Measurements from ENCODE around the gene PPP1R13B. TPM values are rescaled to one million over a fixed set of nuclear protein-coding genes. Genes with fewer than 3 reads are reported as not detected.

The PPP1R13B gene
- total and polyA plus RNA-seq, 2 experiments from 2014 or later = 2.0 to 8.5 TPM

GRCh38 chr14:103862393-103862782 lies 15.0 kb upstream of the PPP1R13B start (continued):
- no peak for TF ChIP-seq ZNF462 (CRISPR knock-in tag; IDR thresholded peaks at IDR 0.05)
- no peak for TF ChIP-seq CTCF (conservative IDR thresholded peaks at IDR 0.05; ENCODE audit: low read depth in 2 of 2)
- no peak for TF ChIP-seq CREB1 (CRISPR knock-in tag; IDR thresholded peaks at IDR 0.05; ENCODE audit: low read depth)
- no peak for TF ChIP-seq JUNB (IDR thresholded peaks at IDR 0.05; ENCODE audit: unreplicated experiment)

- Mint-ChIP-seq H3K36me3 (ENCODE audit: low read depth) (no peaks in the 10 kb centered on the region), H3K4me3 (no peak overlapping the region), H3K27ac (no peak overlapping the region), H3K27me3 (ENCODE audit: insufficient read depth, low read depth, poor library complexity) (peaks cover 5% of the 10 kb centered on the region), H3K9me3 (no peaks in the 10 kb centered on the region), H3K4me1 (peaks cover 9% of the 10 kb centered on the region)
- H3K4me2 ChIP-seq = no peak overlapping the region
- H3K4me1 ChIP-seq (ENCODE audit: insufficient read depth) = peaks cover 5% of the 10 kb centered on the region; the same call in 1 of the 2 replicates
- no peaks in the 10 kb centered on the region for H3K79me2 ChIP-seq (replicated peaks; ENCODE audit: insufficient read depth)
- H3K9me2 ChIP-seq (ENCODE audit: insufficient read depth) = no peaks in the 10 kb centered on the region
- H3K27me3 ChIP-seq (ENCODE audit: insufficient read depth) = no peaks in the 10 kb centered on the region
- H3K4me3 ChIP-seq = no peak overlapping the region
- no peaks in the 10 kb centered on the region for H3F3A ChIP-seq (replicated peaks; ENCODE audit: low read depth)
- no peak overlapping the region for H2AFZ ChIP-seq
- no peaks in the 10 kb centered on the region for H3K36me3 ChIP-seq (ENCODE audit: insufficient read depth)
- DNase-seq (ENCODE audit: low spot score) (no peak), ATAC-seq (no peak)
- H3K27ac ChIP-seq (ENCODE audit: low read depth) = no peak overlapping the region
- no peaks in the 10 kb centered on the region for H4K20me1 ChIP-seq (replicated peaks; ENCODE audit: insufficient read depth)
- TF ChIP-seq ETS1 (IDR thresholded peaks at IDR 0.05) = no peak
- TF ChIP-seq NANOG (IDR thresholded peaks at IDR 0.05; ENCODE audit: borderline replicate concordance) = no peak
- TF ChIP-seq ZNF114 (CRISPR knock-in tag; IDR thresholded peaks at IDR 0.05) = no peak
- no peak for TF ChIP-seq JUNB (IDR thresholded peaks at IDR 0.05; ENCODE audit: unreplicated experiment)
- no peak for TF ChIP-seq REST (IDR thresholded peaks at IDR 0.05; ENCODE audit: unreplicated experiment)
- no peak for TF ChIP-seq CREB1 (CRISPR knock-in tag; IDR thresholded peaks at IDR 0.05; ENCODE audit: low read depth)
- TF ChIP-seq EZH2phosphoT487 (IDR thresholded peaks at IDR 0.05; ENCODE audit: unreplicated experiment) = no peak
- no peak for TF ChIP-seq ZNF331 (CRISPR knock-in tag; IDR thresholded peaks at IDR 0.05; ENCODE audit: low read depth)
- no peak for TF ChIP-seq EZH2 (IDR thresholded peaks at IDR 0.05; ENCODE audit: low read depth, unreplicated experiment)
Observed at GRCh38 chr14:103861413-103862392, 14.3 kb upstream of the PPP1R13B start.

All from GM23338 (cell line).